Fibroblast of lung (primary cell): ENCODE results near the gene RIMKLA. TPM values are rescaled to one million over a fixed set of nuclear protein-coding genes. Genes with fewer than 3 reads are reported as not detected.

Experiments used
- DNase-seq, 2 donors: peaks; one replicate each; pipeline versions ENCODE4 v3.0.0 to v3.0.0-alpha.2; 2010; ENCODE audit warnings: low read depth in 2 of 2
- H2AFZ ChIP-seq: 2 replicates; pipeline ENCODE4 v1.5.1; 2012; ENCODE audit warnings: low read length, control low read depth, inconsistent platforms
- H3K27ac ChIP-seq: 2 replicates; pipeline ENCODE4 v1.5.1; 2011; ENCODE audit warnings: low read length, control low read depth; ENCODE audit not compliant: insufficient read depth
- H3K27me3 ChIP-seq: 2 replicates; pipeline ENCODE4 v1.5.1; 2011; ENCODE audit warnings: mild to moderate bottlenecking, low read length; ENCODE audit not compliant: control insufficient read depth, insufficient read depth
- H3K36me3 ChIP-seq: 2 replicates; pipeline ENCODE4 v1.5.1; 2011; ENCODE audit warnings: low read length; ENCODE audit not compliant: control insufficient read depth, insufficient read depth
- H3K4me1 ChIP-seq: 2 replicates; pipeline ENCODE4 v1.5.1; 2011; ENCODE audit warnings: low read length; ENCODE audit not compliant: control insufficient read depth, insufficient read depth; ENCODE audit errors: extremely low read depth
- H3K4me2 ChIP-seq: 2 replicates; pipeline ENCODE4 v1.5.1; 2011; ENCODE audit warnings: low read length, control low read depth; ENCODE audit not compliant: insufficient read depth; ENCODE audit errors: extremely low read depth
- H3K4me3 ChIP-seq, 4 experiments: fragments of 200-600 bp in 1 of 4; sonication (generic) in 1 of 4; replicated peaks in 1 of 4; 2 replicates each; pipeline ENCODE4 v1.5.1; 2011 to 2016; ENCODE audit warnings: low read length in 4 of 4, low read depth in 3 of 4, mild to moderate bottlenecking in 3 of 4, control low read depth in 2 of 4, inconsistent platforms in 1 of 4, mixed read lengths in 1 of 4; ENCODE audit not compliant: insufficient read depth in 1 of 4; ENCODE audit errors: control extremely low read depth in 1 of 4
- H3K79me2 ChIP-seq: 2 replicates; pipeline ENCODE4 v1.5.1; 2012; ENCODE audit warnings: mild to moderate bottlenecking, low read length, inconsistent platforms; ENCODE audit not compliant: control insufficient read depth, insufficient read depth
- H3K9ac ChIP-seq: 2 replicates; pipeline ENCODE4 v1.5.1; 2011; ENCODE audit warnings: mild to moderate bottlenecking, low read length, control low read depth; ENCODE audit not compliant: insufficient read depth
- H3K9me3 ChIP-seq: 2 replicates; pipeline ENCODE4 v1.5.1; 2012; ENCODE audit warnings: low read depth, low read length; ENCODE audit not compliant: control insufficient read depth, insufficient read depth
- H4K20me1 ChIP-seq: 2 replicates; pipeline ENCODE4 v1.5.1; 2011; ENCODE audit warnings: low read length; ENCODE audit not compliant: control insufficient read depth, insufficient read depth; ENCODE audit errors: extremely low read depth
- CTCF ChIP-seq, 2 donors: IDR thresholded peaks in 1 of 2; conservative IDR thresholded peaks in 1 of 2; 1 replicate in 1 of 2; 2 replicates in 1 of 2; pipeline ENCODE4 v1.5.1; 2011 to 2012; ENCODE audit warnings: low read length in 2 of 2, control low read depth in 1 of 2, inconsistent platforms in 1 of 2, low read depth in 1 of 2, mild to moderate bottlenecking in 1 of 2
- EZH2 ChIP-seq: IDR thresholded peaks from 2 replicates; pipeline ENCODE4 v1.5.1; 2012; ENCODE audit warnings: low read length, control low read depth, mild to moderate bottlenecking; ENCODE audit errors: missing control alignments
- polyA plus RNA-seq, 2 donors: library from polyadenylated mRNA; depleted of rRNA in 1 of 2; stranded (reverse) in 1 of 2; unstranded in 1 of 2; fragments of >200 nt; gene quantifications; 2 replicates each; pipeline ENCODE4 v1.2.1, GENCODE V29; 2011 to 2012; ENCODE audit warnings: missing spikeins in 1 of 2
- total RNA-seq: library from RNA; depleted of rRNA; stranded (reverse); fragments of >200 nt; gene quantifications from 2 replicates; pipeline ENCODE4 v1.2.1, GENCODE V29; 2014

Gene RIMKLA
- total and polyA plus RNA-seq, 2 donors (not counting 1 experiment from before 2014, with no cell fraction given) = under 0.01 TPM; not detected in 1

GRCh38 chr1:42431514-42431913, 50.9 kb downstream of the RIMKLA start:
- no peak overlapping the region for H3K4me2 ChIP-seq
- no peak overlapping the region for H3K9ac ChIP-seq
- TF ChIP-seq CTCF (conservative IDR thresholded peaks at IDR 0.05 in 1 of 2, IDR thresholded peaks at IDR 0.05 in 1 of 2; ENCODE audit: low read depth in 1 of 2, low read length in 2 of 2) (no peak), EZH2 (no peak)
- H3K4me3 ChIP-seq = no peak overlapping the region
- no peaks in the 10 kb centered on the region for H3K27me3 ChIP-seq
- H3K27ac ChIP-seq = no peak overlapping the region
- no peak overlapping the region for H2AFZ ChIP-seq
- H3K79me2 ChIP-seq = no peaks in the 10 kb centered on the region
- H3K9me3 ChIP-seq = no peaks in the 10 kb centered on the region
- H3K36me3 ChIP-seq = no peaks in the 10 kb centered on the region
- no peak for DNase-seq
- no peaks in the 10 kb centered on the region for H3K4me1 ChIP-seq
- H4K20me1 ChIP-seq = no peaks in the 10 kb centered on the region

- no peak overlapping the region for H3K27ac ChIP-seq
- H3K4me1 ChIP-seq = no peaks in the 10 kb centered on the region
- TF ChIP-seq EZH2 (no peak), CTCF (conservative IDR thresholded peaks at IDR 0.05 in 1 of 2, IDR thresholded peaks at IDR 0.05 in 1 of 2; ENCODE audit: low read depth in 1 of 2, low read length in 2 of 2) (no peak)
- no peak overlapping the region for H2AFZ ChIP-seq
- no peaks in the 10 kb centered on the region for H3K36me3 ChIP-seq
- DNase-seq = no peak
- no peak overlapping the region for H3K9ac ChIP-seq
- H3K27me3 ChIP-seq = no peaks in the 10 kb centered on the region
- H3K79me2 ChIP-seq = no peaks in the 10 kb centered on the region
- no peaks in the 10 kb centered on the region for H3K9me3 ChIP-seq
- H3K4me3 ChIP-seq = no peak overlapping the region
- no peak overlapping the region for H3K4me2 ChIP-seq
- H4K20me1 ChIP-seq = no peaks in the 10 kb centered on the region
These were observed 52.1 kb downstream of the RIMKLA start for GRCh38 chr1:42432714-42433113.

GRCh38 chr1:42433369-42433768, 52.8 kb downstream of the RIMKLA start:
- no peaks in the 10 kb centered on the region for H4K20me1 ChIP-seq
- H3K4me2 ChIP-seq = no peak overlapping the region
- no peak overlapping the region for H2AFZ ChIP-seq
- H3K9ac ChIP-seq = no peak overlapping the region
- no peak for DNase-seq
- no peaks in the 10 kb centered on the region for H3K79me2 ChIP-seq
- no peaks in the 10 kb centered on the region for H3K4me1 ChIP-seq
- TF ChIP-seq EZH2 (no peak), CTCF (conservative IDR thresholded peaks at IDR 0.05 in 1 of 2, IDR thresholded peaks at IDR 0.05 in 1 of 2; ENCODE audit: low read depth in 1 of 2, low read length in 2 of 2) (no peak)
- H3K4me3 ChIP-seq = no peak overlapping the region
- no peaks in the 10 kb centered on the region for H3K9me3 ChIP-seq
- no peak overlapping the region for H3K27ac ChIP-seq
- H3K36me3 ChIP-seq = no peaks in the 10 kb centered on the region
- no peaks in the 10 kb centered on the region for H3K27me3 ChIP-seq
